GM12892 (cell line): ENCODE results near the gene SPNS2.

Source experiments
- POLR2A ChIP-seq: IDR thresholded peaks from 2 replicates; pipeline ENCODE4 v1.6.1; 2011; ENCODE audit warnings: low read depth, low read length, control low read depth
- TAF1 ChIP-seq: IDR thresholded peaks from 2 replicates; pipeline ENCODE4 v1.6.1; 2011; ENCODE audit warnings: low read depth, mild to moderate bottlenecking, control low read depth, low read length, borderline replicate concordance

- TF ChIP-seq TAF1 (no peak), POLR2A (no peak)
These were observed 59.1 kb downstream of the SPNS2 start for GRCh38 chr17:4557626-4558346.
